Measurements from ENCODE around the gene MSI2.

- TF ChIP-seq YY1 (IDR thresholded peaks at IDR 0.05; ENCODE audit: insufficient read depth, insufficient read length) (no peak), ZNF274 (IDR thresholded peaks at IDR 0.05; ENCODE audit: low read depth, low read length) (no peak)
Observed at GRCh38 chr17:57485916-57486881, 229.9 kb downstream of the MSI2 start.
